ENCODE results near the gene ZKSCAN2. TPM values are rescaled to one million over a fixed set of nuclear protein-coding genes. Genes with fewer than 3 reads are reported as not detected.
A peak's percentile ranks its signal among the peaks of the same experiment; 100 is the strongest.

Gene ZKSCAN2
- total RNA-seq, 2 donors from 2014 or later, result 1.8 to 4.0 TPM

GRCh38 chr16:25270577-25270976 lies 12.9 kb upstream of the ZKSCAN2 start:
- no peak for ATAC-seq
- 34 to 39% methylated on average over 6 of the region's 6 CpGs for WGBS, 2 donors
- intact Hi-C loops (cut with DNase I), result no loop called here

GRCh38 chr16:25269879-25270278 lies 12.2 kb upstream of the ZKSCAN2 start:
- H3K4me3 ChIP-seq, result no peak overlapping the region
- no peaks in the 10 kb centered on the region for H3K36me3 ChIP-seq (replicated peaks in 1 of 2; ENCODE audit: insufficient read depth in 1 of 2, low read depth in 2 of 2)
- no peaks in the 10 kb centered on the region for H3K4me1 ChIP-seq
- TF ChIP-seq, protein P1, sequence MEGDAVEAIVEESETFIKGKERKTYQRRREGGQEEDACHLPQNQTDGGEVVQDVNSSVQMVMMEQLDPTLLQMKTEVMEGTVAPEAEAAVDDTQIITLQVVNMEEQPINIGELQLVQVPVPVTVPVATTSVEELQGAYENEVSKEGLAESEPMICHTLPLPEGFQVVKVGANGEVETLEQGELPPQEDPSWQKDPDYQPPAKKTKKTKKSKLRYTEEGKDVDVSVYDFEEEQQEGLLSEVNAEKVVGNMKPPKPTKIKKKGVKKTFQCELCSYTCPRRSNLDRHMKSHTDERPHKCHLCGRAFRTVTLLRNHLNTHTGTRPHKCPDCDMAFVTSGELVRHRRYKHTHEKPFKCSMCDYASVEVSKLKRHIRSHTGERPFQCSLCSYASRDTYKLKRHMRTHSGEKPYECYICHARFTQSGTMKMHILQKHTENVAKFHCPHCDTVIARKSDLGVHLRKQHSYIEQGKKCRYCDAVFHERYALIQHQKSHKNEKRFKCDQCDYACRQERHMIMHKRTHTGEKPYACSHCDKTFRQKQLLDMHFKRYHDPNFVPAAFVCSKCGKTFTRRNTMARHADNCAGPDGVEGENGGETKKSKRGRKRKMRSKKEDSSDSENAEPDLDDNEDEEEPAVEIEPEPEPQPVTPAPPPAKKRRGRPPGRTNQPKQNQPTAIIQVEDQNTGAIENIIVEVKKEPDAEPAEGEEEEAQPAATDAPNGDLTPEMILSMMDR (IDR thresholded peaks at IDR 0.05), result no peak
- TF ChIP-seq POLR2A (IDR thresholded peaks at IDR 0.05), result no peak
- H3K9me3 ChIP-seq, result no peaks in the 10 kb centered on the region
- ATAC-seq, result no peak
- intact Hi-C loops (cut with DNase I), result no loop called here
- H3K27ac ChIP-seq, result no peak overlapping the region
- 89 to 93% methylated on average over 1 of the region's 1 CpG for WGBS, 2 donors
- H3K27me3 ChIP-seq, result no peaks in the 10 kb centered on the region
- DNase-seq, result no peak

More at GRCh38 chr16:25270577-25270976, 12.9 kb upstream of the ZKSCAN2 start:
- Histone ChIP-seq H3K36me3 (replicated peaks in 1 of 2; ENCODE audit: insufficient read depth in 1 of 2, low read depth in 2 of 2) (no peaks in the 10 kb centered on the region), H3K4me3 (no peak overlapping the region), H3K27ac (no peak overlapping the region), H3K4me1 (no peaks in the 10 kb centered on the region), H3K27me3 (no peaks in the 10 kb centered on the region), H3K9me3 (no peaks in the 10 kb centered on the region)
- TF ChIP-seq, protein P1 (IDR thresholded peaks at IDR 0.05), result no peak
- no peak for TF ChIP-seq POLR2A (IDR thresholded peaks at IDR 0.05)
- no peak for DNase-seq

- intact Hi-C loops (cut with DNase I), result no loop called here
Measured at GRCh38 chr16:25265968-25266367, 8.3 kb upstream of the ZKSCAN2 start.

GRCh38 chr16:25264597-25264996 lies 7.0 kb upstream of the ZKSCAN2 start:
- TF ChIP-seq, protein P1 (IDR thresholded peaks at IDR 0.05), result no peak
- TF ChIP-seq POLR2A (IDR thresholded peaks at IDR 0.05), result no peak
- H3K4me3 ChIP-seq, result no peak overlapping the region
- 72 to 80% methylated on average over 2 of the region's 2 CpGs for WGBS, 2 donors
- peak in 1 of 4 donors; percentile 31 for DNase-seq
- no peak overlapping the region for H3K27ac ChIP-seq
- no peaks in the 10 kb centered on the region for H3K9me3 ChIP-seq
- intact Hi-C loops (cut with DNase I), result no loop called here
- peaks cover 1% of the 10 kb centered on the region for H3K4me1 ChIP-seq
- ATAC-seq, result no peak
- no peaks in the 10 kb centered on the region for H3K36me3 ChIP-seq (replicated peaks in 1 of 2; ENCODE audit: insufficient read depth in 1 of 2, low read depth in 2 of 2)
- no peaks in the 10 kb centered on the region for H3K27me3 ChIP-seq

More at GRCh38 chr16:25265968-25266367, 8.3 kb upstream of the ZKSCAN2 start:
- TF ChIP-seq, protein P1 (IDR thresholded peaks at IDR 0.05), result no peak
- TF ChIP-seq POLR2A (IDR thresholded peaks at IDR 0.05), result no peak
- no peak overlapping the region for H3K4me3 ChIP-seq
- H3K27ac ChIP-seq, result no peak overlapping the region
- no peaks in the 10 kb centered on the region for H3K9me3 ChIP-seq
- WGBS, 2 donors, result 100% methylated on average over 2 of the region's 2 CpGs
- no peak for ATAC-seq
- no peaks in the 10 kb centered on the region for H3K27me3 ChIP-seq
- H3K4me1 ChIP-seq, result no peaks in the 10 kb centered on the region
- H3K36me3 ChIP-seq (replicated peaks in 1 of 2; ENCODE audit: insufficient read depth in 1 of 2, low read depth in 2 of 2), result no peaks in the 10 kb centered on the region
- no peak for DNase-seq

- H3K36me3 ChIP-seq (replicated peaks in 1 of 2; ENCODE audit: insufficient read depth in 1 of 2, low read depth in 2 of 2), result no peaks in the 10 kb centered on the region
- H3K27ac ChIP-seq, result no peak overlapping the region
- no peaks in the 10 kb centered on the region for H3K27me3 ChIP-seq
- DNase-seq, result no peak
- TF ChIP-seq, protein P1 (IDR thresholded peaks at IDR 0.05), result no peak
- no peak for TF ChIP-seq POLR2A (IDR thresholded peaks at IDR 0.05)
- no peaks in the 10 kb centered on the region for H3K9me3 ChIP-seq
- no peak overlapping the region for H3K4me3 ChIP-seq
- peaks cover 30% of the 10 kb centered on the region for H3K4me1 ChIP-seq
- WGBS, 2 donors, result 77 to 79% methylated on average over 5 of the region's 5 CpGs
- intact Hi-C loops (cut with DNase I), result no loop called here
- ATAC-seq, result no peak
Measured at GRCh38 chr16:25260416-25260815, 2.8 kb upstream of the ZKSCAN2 start.

All from body of pancreas (tissue), 4 donors.